Dermis blood vessel endothelial cell (primary cell): Measurements from ENCODE around the gene RGS18. TPM values are rescaled to one million over a fixed set of nuclear protein-coding genes. Genes with fewer than 3 reads are reported as not detected.
"Not testable (repeated sequence)": the region's sequence is repeated elsewhere in the genome, so short reads cannot be mapped to it uniquely, and the experiment has no call there.

Experiments used
- DNase-seq: peaks from one replicate; pipeline ENCODE4 v3.0.0; 2010
- total RNA-seq: library from RNA; depleted of rRNA; stranded (reverse); fragments of >200 nt; gene quantifications from 2 replicates; pipeline ENCODE4 v1.2.3, GENCODE V29; 2014

Gene RGS18
- total RNA-seq, 1 donor from 2014 or later: not detected

GRCh38 chr1:192167011-192167410, 8.7 kb downstream of the RGS18 start:
- no peak for DNase-seq

- DNase-seq: peak; percentile 75
Observed at GRCh38 chr1:192167911-192168700, 9.8 kb downstream of the RGS18 start.

GRCh38 chr1:192168964-192169363, 10.7 kb downstream of the RGS18 start:
- no peak for DNase-seq

GRCh38 chr1:192170196-192170984, 12.1 kb downstream of the RGS18 start:
- peak; percentile 96 for DNase-seq

GRCh38 chr1:192171123-192171522, 12.9 kb downstream of the RGS18 start:
- peak; percentile 30 for DNase-seq

GRCh38 chr1:192175971-192176370, 17.7 kb downstream of the RGS18 start:
- DNase-seq: no peak

- no peak for DNase-seq
Observed at GRCh38 chr1:192183788-192184187, 25.5 kb downstream of the RGS18 start.

- DNase-seq: no peak
Observed at GRCh38 chr1:192186197-192186596, 27.9 kb downstream of the RGS18 start.

- DNase-seq: no peak
Observed at GRCh38 chr1:192190066-192190465, 31.8 kb downstream of the RGS18 start.

GRCh38 chr1:192201303-192201702, 43.0 kb downstream of the RGS18 start:
- DNase-seq: no peak

- DNase-seq: no peak
Observed at GRCh38 chr1:192224396-192224795, 66.1 kb downstream of the RGS18 start.

GRCh38 chr1:192224846-192225245, 66.6 kb downstream of the RGS18 start:
- DNase-seq: no peak

- no peak for DNase-seq
Observed at GRCh38 chr1:192225266-192225665, 67.0 kb downstream of the RGS18 start.

- DNase-seq: peak; percentile 63
Observed at GRCh38 chr1:192225703-192226102, 67.4 kb downstream of the RGS18 start.

- DNase-seq: no peak
Observed at GRCh38 chr1:192227330-192227729, 69.1 kb downstream of the RGS18 start.

- not testable (repeated sequence) for DNase-seq
Observed at GRCh38 chr1:192227980-192228379, 69.7 kb downstream of the RGS18 start.

GRCh38 chr1:192232817-192233417, 74.7 kb downstream of the RGS18 start:
- DNase-seq: no peak

GRCh38 chr1:192235127-192235526, 76.9 kb downstream of the RGS18 start:
- DNase-seq: no peak

Other genes starting within 250 kb of the RGS18 start
- not detected in 2 replicates for gene RGS21, start 158.5 kb downstream of the RGS18 start, total RNA-seq